Erythroblast (primary cell): ENCODE results near the gene MRPL42.
"Not testable (repeated sequence)": the region's sequence is repeated elsewhere in the genome, so short reads cannot be mapped to it uniquely, and the experiment has no call there.

Experiments used
- GATA1 ChIP-seq: IDR thresholded peaks from 2 replicates; pipeline ENCODE4 v1.6.1; 2011; ENCODE audit warnings: low read depth, mild to moderate bottlenecking, control low read depth, low read length, moderate library complexity
- POLR2A ChIP-seq: IDR thresholded peaks from 2 replicates; pipeline ENCODE4 v1.6.1; 2011; ENCODE audit warnings: mild to moderate bottlenecking, low read length

GRCh38 chr12:93498813-93499212 is 31.5 kb downstream of the MRPL42 start:
- TF ChIP-seq POLR2A, GATA1: not testable (repeated sequence)
